Measurements from ENCODE around the gene STRN.

Gene STRN

GRCh38 chr2:36886664-36887063 lies 79.7 kb downstream of the STRN start:
- Mint-ChIP-seq H3K27ac (no peak overlapping the region), H3K4me3 (no peak overlapping the region), H3K9me3 (no peaks in the 10 kb centered on the region), H3K27me3 (ENCODE audit: low read depth, poor library complexity) (no peaks in the 10 kb centered on the region), H3K4me1 (no peaks in the 10 kb centered on the region), H3K36me3 (ENCODE audit: low read depth) (peaks cover 5% of the 10 kb centered on the region)
- TF ChIP-seq CTCF (IDR thresholded peaks at IDR 0.05): no peak
- no peak for DNase-seq

GRCh38 chr2:36885605-36886004 lies 80.7 kb downstream of the STRN start:
- no peaks in the 10 kb centered on the region for H3K9me3 Mint-ChIP-seq
- H3K4me3 Mint-ChIP-seq: no peak overlapping the region
- no peak for TF ChIP-seq CTCF (IDR thresholded peaks at IDR 0.05)
- H3K27ac Mint-ChIP-seq: no peak overlapping the region
- H3K27me3 Mint-ChIP-seq (ENCODE audit: low read depth, poor library complexity): no peaks in the 10 kb centered on the region
- H3K36me3 Mint-ChIP-seq (ENCODE audit: low read depth): peaks cover 9% of the 10 kb centered on the region
- no peak for DNase-seq
- H3K4me1 Mint-ChIP-seq: no peaks in the 10 kb centered on the region

- TF ChIP-seq CTCF (IDR thresholded peaks at IDR 0.05): no peak
- peaks cover 20% of the 10 kb centered on the region for H3K36me3 Mint-ChIP-seq (ENCODE audit: low read depth)
Observed at GRCh38 chr2:36882532-36882931, 83.8 kb downstream of the STRN start.

GRCh38 chr2:36881816-36882215 lies 84.5 kb downstream of the STRN start:
- no peaks in the 10 kb centered on the region for H3K27me3 Mint-ChIP-seq (ENCODE audit: low read depth, poor library complexity)
- no peak overlapping the region for H3K27ac Mint-ChIP-seq
- H3K9me3 Mint-ChIP-seq: no peaks in the 10 kb centered on the region
- H3K4me1 Mint-ChIP-seq: no peaks in the 10 kb centered on the region
- DNase-seq: no peak
- H3K4me3 Mint-ChIP-seq: no peak overlapping the region
- TF ChIP-seq CTCF (IDR thresholded peaks at IDR 0.05): no peak
- H3K36me3 Mint-ChIP-seq (ENCODE audit: low read depth): peaks cover 27% of the 10 kb centered on the region

More at GRCh38 chr2:36882532-36882931, 83.8 kb downstream of the STRN start:
- no peak overlapping the region for H3K4me3 Mint-ChIP-seq
- no peaks in the 10 kb centered on the region for H3K9me3 Mint-ChIP-seq
- no peak for DNase-seq
- H3K27me3 Mint-ChIP-seq (ENCODE audit: low read depth, poor library complexity): no peaks in the 10 kb centered on the region
- H3K27ac Mint-ChIP-seq: no peak overlapping the region
- no peaks in the 10 kb centered on the region for H3K4me1 Mint-ChIP-seq

- DNase-seq: no peak
- H3K4me3 Mint-ChIP-seq: no peak overlapping the region
- no peaks in the 10 kb centered on the region for H3K27me3 Mint-ChIP-seq (ENCODE audit: low read depth, poor library complexity)
- no peaks in the 10 kb centered on the region for H3K4me1 Mint-ChIP-seq
- peaks cover 57% of the 10 kb centered on the region for H3K36me3 Mint-ChIP-seq (ENCODE audit: low read depth)
- H3K9me3 Mint-ChIP-seq: peaks cover 12% of the 10 kb centered on the region
- H3K27ac Mint-ChIP-seq: no peak overlapping the region
- no peak for TF ChIP-seq CTCF (IDR thresholded peaks at IDR 0.05)
Observed at GRCh38 chr2:36878429-36878828, 87.9 kb downstream of the STRN start.

- peaks cover 12% of the 10 kb centered on the region for H3K9me3 Mint-ChIP-seq
- no peak for DNase-seq
- H3K4me1 Mint-ChIP-seq: no peaks in the 10 kb centered on the region
- H3K27me3 Mint-ChIP-seq (ENCODE audit: low read depth, poor library complexity): peaks cover 3% of the 10 kb centered on the region
- TF ChIP-seq CTCF (IDR thresholded peaks at IDR 0.05): no peak
- no peak overlapping the region for H3K27ac Mint-ChIP-seq
- H3K4me3 Mint-ChIP-seq: no peak overlapping the region
- peaks cover 61% of the 10 kb centered on the region for H3K36me3 Mint-ChIP-seq (ENCODE audit: low read depth)
Observed at GRCh38 chr2:36871068-36871707, 95.1 kb downstream of the STRN start.

Data from nephron progenitor cell (in vitro differentiated cells).